IMR-90 (cell line): ENCODE data around the gene ARMH1.

Experiments
- BHLHE40 ChIP-seq: fragments of 150-350 bp; IDR thresholded peaks from 2 replicates; pipeline ENCODE4 v1.6.1; 2016; ENCODE audit warnings: mild to moderate bottlenecking, low read depth, low read length
- CEBPB ChIP-seq: IDR thresholded peaks from 2 replicates; pipeline ENCODE4 v1.6.1; 2012; ENCODE audit warnings: low read depth, low read length, improper control_type of control experiment
- CHD1 ChIP-seq: IDR thresholded peaks from 2 replicates; pipeline ENCODE4 v1.6.1; 2012; ENCODE audit warnings: low read depth, low read length, improper control_type of control experiment
- MAFK ChIP-seq: IDR thresholded peaks from 2 replicates; pipeline ENCODE4 v1.6.1; 2012; ENCODE audit warnings: low read depth, low read length, improper control_type of control experiment
- MAZ ChIP-seq: IDR thresholded peaks from 2 replicates; pipeline ENCODE4 v1.6.1; 2012; ENCODE audit warnings: low read depth, mild to moderate bottlenecking, low read length, improper control_type of control experiment, moderate library complexity, borderline replicate concordance
- MXI1 ChIP-seq: IDR thresholded peaks from 2 replicates; pipeline ENCODE4 v1.6.1; 2012; ENCODE audit warnings: low read depth, mild to moderate bottlenecking, low read length, moderate library complexity, borderline replicate concordance
- POLR2A ChIP-seq: IDR thresholded peaks from 2 replicates; pipeline ENCODE4 v1.6.1; 2012; ENCODE audit warnings: mild to moderate bottlenecking, low read depth, low read length
- RAD21 ChIP-seq: IDR thresholded peaks from 2 replicates; pipeline ENCODE4 v1.6.1; 2012; ENCODE audit warnings: low read length, improper control_type of control experiment
- RCOR1 ChIP-seq: IDR thresholded peaks from 2 replicates; pipeline ENCODE4 v1.6.1; 2012; ENCODE audit warnings: mild to moderate bottlenecking, low read length, improper control_type of control experiment; ENCODE audit not compliant: insufficient replicate concordance
- RFX5 ChIP-seq: IDR thresholded peaks from 2 replicates; pipeline ENCODE4 v1.8.0; 2012; ENCODE audit warnings: low read depth, mild to moderate bottlenecking, low read length, moderate library complexity
- SMC3 ChIP-seq: fragments of 150-350 bp; IDR thresholded peaks from 2 replicates; pipeline ENCODE4 v1.6.1; 2016; ENCODE audit warnings: low read depth, mild to moderate bottlenecking, antibody characterized with exemption, low read length, moderate library complexity
- TF ChIP-seq, protein P1 (sequence below): fragments of 150-350 bp; IDR thresholded peaks from 2 replicates; pipeline ENCODE4 v1.6.1; 2017; ENCODE audit warnings: mild to moderate bottlenecking, antibody characterized with exemption, low read length, low read depth
- TF ChIP-seq, protein P2 (sequence below): conservative IDR thresholded peaks from 2 replicates; pipeline ENCODE4 v1.5.1; 2012; ENCODE audit warnings: mild to moderate bottlenecking, low read depth, low read length, improper control_type of control experiment
- TF ChIP-seq, protein P3 (sequence below): fragments of 150-350 bp; IDR thresholded peaks from 2 replicates; pipeline ENCODE4 v1.6.1; 2016; ENCODE audit warnings: low read depth, mild to moderate bottlenecking, low read length, moderate library complexity, borderline replicate concordance

DNA sequence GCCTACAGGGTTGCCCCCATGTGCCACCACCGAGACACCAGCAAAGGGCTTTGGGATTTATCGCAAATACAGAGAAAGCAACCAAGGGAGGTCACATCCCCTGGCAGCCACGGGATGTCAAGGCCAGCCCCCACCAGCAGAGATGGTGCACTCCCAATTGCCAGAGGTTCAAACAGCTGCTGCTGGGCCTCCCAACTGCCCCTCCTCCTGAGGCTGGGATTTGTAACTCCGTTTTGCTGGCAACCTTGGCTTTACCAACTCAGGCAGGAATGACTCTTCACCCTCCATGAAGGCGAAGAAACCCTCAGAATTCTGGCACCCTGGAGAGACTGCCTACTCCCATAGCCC is 11.9 kb upstream of the ARMH1 start:
- TF ChIP-seq, protein P1, sequence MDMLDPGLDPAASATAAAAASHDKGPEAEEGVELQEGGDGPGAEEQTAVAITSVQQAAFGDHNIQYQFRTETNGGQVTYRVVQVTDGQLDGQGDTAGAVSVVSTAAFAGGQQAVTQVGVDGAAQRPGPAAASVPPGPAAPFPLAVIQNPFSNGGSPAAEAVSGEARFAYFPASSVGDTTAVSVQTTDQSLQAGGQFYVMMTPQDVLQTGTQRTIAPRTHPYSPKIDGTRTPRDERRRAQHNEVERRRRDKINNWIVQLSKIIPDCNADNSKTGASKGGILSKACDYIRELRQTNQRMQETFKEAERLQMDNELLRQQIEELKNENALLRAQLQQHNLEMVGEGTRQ: no peak
- TF ChIP-seq POLR2A (no peak), BHLHE40 (no peak), RCOR1 (no peak), RAD21 (no peak), MAFK (no peak), CEBPB (no peak), MAZ (no peak), RFX5 (no peak), SMC3 (no peak), MXI1 (no peak), CHD1 (no peak)
- TF ChIP-seq, protein P2, sequence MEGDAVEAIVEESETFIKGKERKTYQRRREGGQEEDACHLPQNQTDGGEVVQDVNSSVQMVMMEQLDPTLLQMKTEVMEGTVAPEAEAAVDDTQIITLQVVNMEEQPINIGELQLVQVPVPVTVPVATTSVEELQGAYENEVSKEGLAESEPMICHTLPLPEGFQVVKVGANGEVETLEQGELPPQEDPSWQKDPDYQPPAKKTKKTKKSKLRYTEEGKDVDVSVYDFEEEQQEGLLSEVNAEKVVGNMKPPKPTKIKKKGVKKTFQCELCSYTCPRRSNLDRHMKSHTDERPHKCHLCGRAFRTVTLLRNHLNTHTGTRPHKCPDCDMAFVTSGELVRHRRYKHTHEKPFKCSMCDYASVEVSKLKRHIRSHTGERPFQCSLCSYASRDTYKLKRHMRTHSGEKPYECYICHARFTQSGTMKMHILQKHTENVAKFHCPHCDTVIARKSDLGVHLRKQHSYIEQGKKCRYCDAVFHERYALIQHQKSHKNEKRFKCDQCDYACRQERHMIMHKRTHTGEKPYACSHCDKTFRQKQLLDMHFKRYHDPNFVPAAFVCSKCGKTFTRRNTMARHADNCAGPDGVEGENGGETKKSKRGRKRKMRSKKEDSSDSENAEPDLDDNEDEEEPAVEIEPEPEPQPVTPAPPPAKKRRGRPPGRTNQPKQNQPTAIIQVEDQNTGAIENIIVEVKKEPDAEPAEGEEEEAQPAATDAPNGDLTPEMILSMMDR: no peak
- TF ChIP-seq, protein P3, sequence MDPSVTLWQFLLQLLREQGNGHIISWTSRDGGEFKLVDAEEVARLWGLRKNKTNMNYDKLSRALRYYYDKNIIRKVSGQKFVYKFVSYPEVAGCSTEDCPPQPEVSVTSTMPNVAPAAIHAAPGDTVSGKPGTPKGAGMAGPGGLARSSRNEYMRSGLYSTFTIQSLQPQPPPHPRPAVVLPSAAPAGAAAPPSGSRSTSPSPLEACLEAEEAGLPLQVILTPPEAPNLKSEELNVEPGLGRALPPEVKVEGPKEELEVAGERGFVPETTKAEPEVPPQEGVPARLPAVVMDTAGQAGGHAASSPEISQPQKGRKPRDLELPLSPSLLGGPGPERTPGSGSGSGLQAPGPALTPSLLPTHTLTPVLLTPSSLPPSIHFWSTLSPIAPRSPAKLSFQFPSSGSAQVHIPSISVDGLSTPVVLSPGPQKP: no peak
